Measurements from ENCODE around the gene ZBTB25.

ZBTB25 gene

DNA sequence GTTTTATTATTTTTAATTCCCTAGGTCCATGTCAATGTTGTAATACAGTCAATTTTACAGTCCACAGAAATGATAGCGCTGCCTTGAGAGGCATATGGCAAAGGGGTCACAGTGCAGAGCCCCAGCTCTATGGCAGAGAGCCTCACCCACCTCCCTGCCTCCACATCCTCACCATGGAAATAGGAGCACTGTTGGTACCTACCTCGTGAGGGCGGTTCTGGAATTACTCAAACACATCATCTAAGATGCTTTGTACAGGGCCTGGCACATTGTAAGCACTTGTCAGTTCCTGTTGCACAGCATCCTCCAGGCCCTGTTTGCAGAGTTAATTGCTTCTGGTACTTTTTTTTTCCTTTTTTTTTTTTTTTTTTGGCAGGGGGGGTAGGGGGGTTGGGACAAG lies 42.4 kb downstream of the ZBTB25 start:
- H3K4me3 Mint-ChIP-seq, result no peak overlapping the region
- H3K9me3 Mint-ChIP-seq, result no peaks in the 10 kb centered on the region
- H3K4me1 Mint-ChIP-seq, result peaks cover 10% of the 10 kb centered on the region
- DNase-seq, result no peak
- H3K27me3 Mint-ChIP-seq (ENCODE audit: low read depth, poor library complexity), result peaks cover 13% of the 10 kb centered on the region
- no peak overlapping the region for H3K27ac Mint-ChIP-seq
- H3K36me3 Mint-ChIP-seq (ENCODE audit: low read depth), result peaks cover 5% of the 10 kb centered on the region
- TF ChIP-seq, protein P1, sequence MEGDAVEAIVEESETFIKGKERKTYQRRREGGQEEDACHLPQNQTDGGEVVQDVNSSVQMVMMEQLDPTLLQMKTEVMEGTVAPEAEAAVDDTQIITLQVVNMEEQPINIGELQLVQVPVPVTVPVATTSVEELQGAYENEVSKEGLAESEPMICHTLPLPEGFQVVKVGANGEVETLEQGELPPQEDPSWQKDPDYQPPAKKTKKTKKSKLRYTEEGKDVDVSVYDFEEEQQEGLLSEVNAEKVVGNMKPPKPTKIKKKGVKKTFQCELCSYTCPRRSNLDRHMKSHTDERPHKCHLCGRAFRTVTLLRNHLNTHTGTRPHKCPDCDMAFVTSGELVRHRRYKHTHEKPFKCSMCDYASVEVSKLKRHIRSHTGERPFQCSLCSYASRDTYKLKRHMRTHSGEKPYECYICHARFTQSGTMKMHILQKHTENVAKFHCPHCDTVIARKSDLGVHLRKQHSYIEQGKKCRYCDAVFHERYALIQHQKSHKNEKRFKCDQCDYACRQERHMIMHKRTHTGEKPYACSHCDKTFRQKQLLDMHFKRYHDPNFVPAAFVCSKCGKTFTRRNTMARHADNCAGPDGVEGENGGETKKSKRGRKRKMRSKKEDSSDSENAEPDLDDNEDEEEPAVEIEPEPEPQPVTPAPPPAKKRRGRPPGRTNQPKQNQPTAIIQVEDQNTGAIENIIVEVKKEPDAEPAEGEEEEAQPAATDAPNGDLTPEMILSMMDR (IDR thresholded peaks at IDR 0.05), result no peak

GRCh38 chr14:64459405-64460136 lies 44.1 kb downstream of the ZBTB25 start:
- Mint-ChIP-seq H3K27me3 (ENCODE audit: low read depth, poor library complexity) (peaks cover 5% of the 10 kb centered on the region), H3K27ac (no peak overlapping the region), H3K4me1 (no peaks in the 10 kb centered on the region), H3K4me3 (no peak overlapping the region), H3K36me3 (ENCODE audit: low read depth) (peaks cover 8% of the 10 kb centered on the region), H3K9me3 (no peaks in the 10 kb centered on the region)
- no peak for DNase-seq
- TF ChIP-seq, protein P1 (IDR thresholded peaks at IDR 0.05), result no peak

GRCh38 chr14:64454671-64455070 lies 49.0 kb downstream of the ZBTB25 start:
- Mint-ChIP-seq H3K36me3 (ENCODE audit: low read depth) (peaks cover 32% of the 10 kb centered on the region), H3K9me3 (no peaks in the 10 kb centered on the region), H3K4me1 (no peaks in the 10 kb centered on the region), H3K4me3 (no peak overlapping the region), H3K27me3 (ENCODE audit: low read depth, poor library complexity) (no peaks in the 10 kb centered on the region), H3K27ac (no peak overlapping the region)
- TF ChIP-seq, protein P1 (IDR thresholded peaks at IDR 0.05), result no peak
- no peak for DNase-seq

GRCh38 chr14:64450255-64450654 lies 53.4 kb downstream of the ZBTB25 start:
- no peak overlapping the region for H3K4me3 Mint-ChIP-seq
- peaks cover 11% of the 10 kb centered on the region for H3K4me1 Mint-ChIP-seq
- TF ChIP-seq, protein P1 (IDR thresholded peaks at IDR 0.05), result no peak
- no peak for DNase-seq
- no peaks in the 10 kb centered on the region for H3K27me3 Mint-ChIP-seq (ENCODE audit: low read depth, poor library complexity)
- peak overlapping the region; percentile 66 for H3K27ac Mint-ChIP-seq
- H3K36me3 Mint-ChIP-seq (ENCODE audit: low read depth), result peaks cover 50% of the 10 kb centered on the region
- no peaks in the 10 kb centered on the region for H3K9me3 Mint-ChIP-seq

- no peak for DNase-seq
- no peaks in the 10 kb centered on the region for H3K9me3 Mint-ChIP-seq
- peaks cover 32% of the 10 kb centered on the region for H3K36me3 Mint-ChIP-seq (ENCODE audit: low read depth)
- TF ChIP-seq, protein P1 (IDR thresholded peaks at IDR 0.05), result no peak
- H3K27ac Mint-ChIP-seq, result peak overlapping the region; percentile 54
- H3K27me3 Mint-ChIP-seq (ENCODE audit: low read depth, poor library complexity), result no peaks in the 10 kb centered on the region
- H3K4me3 Mint-ChIP-seq, result no peak overlapping the region
- H3K4me1 Mint-ChIP-seq, result peaks cover 27% of the 10 kb centered on the region
Measured at GRCh38 chr14:64447876-64448670, 55.6 kb downstream of the ZBTB25 start.
